ENCODE results near the gene SUPT4H1. TPM values are rescaled to one million over a fixed set of nuclear protein-coding genes. Genes with fewer than 3 reads are reported as not detected.

Gene SUPT4H1
- total RNA-seq, 1 experiment from 2014 or later: 53.8 TPM

DNA sequence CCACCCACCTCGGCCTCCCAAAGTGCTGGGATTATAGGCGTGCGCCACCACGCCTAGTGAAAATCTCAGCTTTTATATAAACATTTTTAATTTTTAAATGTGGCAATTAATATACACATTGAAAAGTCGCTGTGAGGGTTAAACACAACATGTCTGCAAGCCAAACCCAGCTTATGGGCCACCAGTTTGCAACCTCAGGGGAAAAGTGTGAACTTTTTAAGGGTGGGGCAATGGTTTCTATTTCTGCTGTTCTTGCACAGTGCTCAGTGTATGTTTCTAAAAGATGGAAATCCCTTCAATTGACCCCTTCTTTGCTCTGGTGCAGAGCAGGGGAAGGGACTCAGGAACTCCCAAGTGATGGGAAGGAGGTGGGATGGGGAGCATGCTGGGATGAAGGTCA is 18.3 kb upstream of the SUPT4H1 start:
- Histone ChIP-seq H3K27me3 (ENCODE audit: control insufficient read depth, insufficient read depth, low read length) (no peaks in the 10 kb centered on the region), H3K4me3 (ENCODE audit: low read depth in 2 of 2, low read length in 2 of 2) (no peak overlapping the region), H3K4me1 (ENCODE audit: control insufficient read depth, insufficient read depth, low read length) (no peaks in the 10 kb centered on the region), H3K36me3 (ENCODE audit: control insufficient read depth, insufficient read depth, low read length) (no peaks in the 10 kb centered on the region), H3K27ac (ENCODE audit: low read length) (no peak overlapping the region), H3K9me3 (ENCODE audit: control insufficient read depth, insufficient read depth, low read depth, low read length) (no peaks in the 10 kb centered on the region)
- DNase-seq (ENCODE audit: low read depth, low spot score): no peak
- in situ Hi-C loops (cut with HindIII; ENCODE audit: low pct_unique_long_range_greater_than_20kb, low sequenced_read_pairs) (no loop called here), intact Hi-C loops (cut with micrococcal nuclease; ENCODE audit: unreplicated experiment) (no loop called here)
- ChIA-PET CTCF (no interaction called here), POLR2A (no interaction called here)
- no peak for ATAC-seq
- no TSS peak for BruUV-seq (replicated peaks)
- TF ChIP-seq, protein P1, sequence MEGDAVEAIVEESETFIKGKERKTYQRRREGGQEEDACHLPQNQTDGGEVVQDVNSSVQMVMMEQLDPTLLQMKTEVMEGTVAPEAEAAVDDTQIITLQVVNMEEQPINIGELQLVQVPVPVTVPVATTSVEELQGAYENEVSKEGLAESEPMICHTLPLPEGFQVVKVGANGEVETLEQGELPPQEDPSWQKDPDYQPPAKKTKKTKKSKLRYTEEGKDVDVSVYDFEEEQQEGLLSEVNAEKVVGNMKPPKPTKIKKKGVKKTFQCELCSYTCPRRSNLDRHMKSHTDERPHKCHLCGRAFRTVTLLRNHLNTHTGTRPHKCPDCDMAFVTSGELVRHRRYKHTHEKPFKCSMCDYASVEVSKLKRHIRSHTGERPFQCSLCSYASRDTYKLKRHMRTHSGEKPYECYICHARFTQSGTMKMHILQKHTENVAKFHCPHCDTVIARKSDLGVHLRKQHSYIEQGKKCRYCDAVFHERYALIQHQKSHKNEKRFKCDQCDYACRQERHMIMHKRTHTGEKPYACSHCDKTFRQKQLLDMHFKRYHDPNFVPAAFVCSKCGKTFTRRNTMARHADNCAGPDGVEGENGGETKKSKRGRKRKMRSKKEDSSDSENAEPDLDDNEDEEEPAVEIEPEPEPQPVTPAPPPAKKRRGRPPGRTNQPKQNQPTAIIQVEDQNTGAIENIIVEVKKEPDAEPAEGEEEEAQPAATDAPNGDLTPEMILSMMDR (IDR thresholded peaks at IDR 0.05): no peak
- TF ChIP-seq SIN3A (IDR thresholded peaks at IDR 0.05; ENCODE audit: borderline replicate concordance, insufficient read depth, low read depth, low read length): no peak
- no peak for TF ChIP-seq TCF7L2 (IDR thresholded peaks at IDR 0.05; ENCODE audit: low read depth, low read length)

DNA sequence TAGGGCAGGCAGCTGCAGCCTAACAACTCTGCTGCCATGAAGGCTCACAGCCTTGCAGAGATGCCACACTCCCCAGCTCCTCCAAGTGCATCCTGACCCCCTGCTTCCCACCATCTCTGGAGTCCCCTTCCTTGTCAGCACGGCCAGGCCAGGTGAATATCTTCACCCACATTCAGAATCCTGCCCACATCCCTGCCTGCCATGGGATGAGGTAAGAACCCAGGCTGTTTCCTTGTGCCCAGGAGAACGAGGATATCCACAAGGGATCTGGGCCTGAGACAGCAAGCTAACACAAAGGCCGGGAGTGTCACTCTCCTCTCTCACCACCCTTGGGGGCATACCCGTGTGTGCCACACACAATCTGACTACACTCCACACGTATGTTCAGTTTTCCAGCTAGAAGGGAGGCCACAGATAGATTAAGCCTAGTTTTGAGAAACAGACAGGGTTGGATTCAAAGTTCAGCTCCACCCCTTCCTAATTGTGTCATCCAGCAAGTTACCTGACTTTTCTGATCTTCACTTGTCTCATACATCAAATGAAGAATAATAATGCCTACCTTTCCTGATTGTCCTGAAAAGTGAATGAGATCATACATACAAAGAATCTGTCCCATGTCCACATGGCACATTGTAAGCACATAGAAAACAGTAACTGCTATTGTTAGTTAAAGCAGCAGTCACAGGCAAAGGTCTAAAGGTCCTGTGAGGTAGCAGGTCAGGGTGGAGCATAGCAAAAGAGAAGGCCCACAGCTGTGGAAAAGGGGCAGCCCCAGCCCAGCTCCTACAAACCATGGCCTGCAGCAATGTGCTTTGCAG is 17.4 kb upstream of the SUPT4H1 start:
- H3K4me1 ChIP-seq (ENCODE audit: control insufficient read depth, insufficient read depth, low read length): no peaks in the 10 kb centered on the region
- no peaks in the 10 kb centered on the region for H3K27me3 ChIP-seq (ENCODE audit: control insufficient read depth, insufficient read depth, low read length)
- in situ Hi-C loops (cut with HindIII; ENCODE audit: low pct_unique_long_range_greater_than_20kb, low sequenced_read_pairs) (no loop called here), intact Hi-C loops (cut with micrococcal nuclease; ENCODE audit: unreplicated experiment) (no loop called here)
- no peaks in the 10 kb centered on the region for H3K36me3 ChIP-seq (ENCODE audit: control insufficient read depth, insufficient read depth, low read length)
- no peaks in the 10 kb centered on the region for H3K9me3 ChIP-seq (ENCODE audit: control insufficient read depth, insufficient read depth, low read depth, low read length)
- ATAC-seq: no peak
- no peak overlapping the region for H3K4me3 ChIP-seq (ENCODE audit: low read depth in 2 of 2, low read length in 2 of 2)
- CTCF ChIA-PET: no interaction called here
- no TSS peak for BruUV-seq (replicated peaks)
- TF ChIP-seq SIN3A (IDR thresholded peaks at IDR 0.05; ENCODE audit: borderline replicate concordance, insufficient read depth, low read depth, low read length) (no peak), POLR2AphosphoS5 (IDR thresholded peaks at IDR 0.05; ENCODE audit: low read depth, low read length) (no peak), TCF7L2 (IDR thresholded peaks at IDR 0.05; ENCODE audit: low read depth, low read length) (no peak)
- TF ChIP-seq, protein P1 (IDR thresholded peaks at IDR 0.05): no peak
- TF ChIP-seq, protein P2, sequence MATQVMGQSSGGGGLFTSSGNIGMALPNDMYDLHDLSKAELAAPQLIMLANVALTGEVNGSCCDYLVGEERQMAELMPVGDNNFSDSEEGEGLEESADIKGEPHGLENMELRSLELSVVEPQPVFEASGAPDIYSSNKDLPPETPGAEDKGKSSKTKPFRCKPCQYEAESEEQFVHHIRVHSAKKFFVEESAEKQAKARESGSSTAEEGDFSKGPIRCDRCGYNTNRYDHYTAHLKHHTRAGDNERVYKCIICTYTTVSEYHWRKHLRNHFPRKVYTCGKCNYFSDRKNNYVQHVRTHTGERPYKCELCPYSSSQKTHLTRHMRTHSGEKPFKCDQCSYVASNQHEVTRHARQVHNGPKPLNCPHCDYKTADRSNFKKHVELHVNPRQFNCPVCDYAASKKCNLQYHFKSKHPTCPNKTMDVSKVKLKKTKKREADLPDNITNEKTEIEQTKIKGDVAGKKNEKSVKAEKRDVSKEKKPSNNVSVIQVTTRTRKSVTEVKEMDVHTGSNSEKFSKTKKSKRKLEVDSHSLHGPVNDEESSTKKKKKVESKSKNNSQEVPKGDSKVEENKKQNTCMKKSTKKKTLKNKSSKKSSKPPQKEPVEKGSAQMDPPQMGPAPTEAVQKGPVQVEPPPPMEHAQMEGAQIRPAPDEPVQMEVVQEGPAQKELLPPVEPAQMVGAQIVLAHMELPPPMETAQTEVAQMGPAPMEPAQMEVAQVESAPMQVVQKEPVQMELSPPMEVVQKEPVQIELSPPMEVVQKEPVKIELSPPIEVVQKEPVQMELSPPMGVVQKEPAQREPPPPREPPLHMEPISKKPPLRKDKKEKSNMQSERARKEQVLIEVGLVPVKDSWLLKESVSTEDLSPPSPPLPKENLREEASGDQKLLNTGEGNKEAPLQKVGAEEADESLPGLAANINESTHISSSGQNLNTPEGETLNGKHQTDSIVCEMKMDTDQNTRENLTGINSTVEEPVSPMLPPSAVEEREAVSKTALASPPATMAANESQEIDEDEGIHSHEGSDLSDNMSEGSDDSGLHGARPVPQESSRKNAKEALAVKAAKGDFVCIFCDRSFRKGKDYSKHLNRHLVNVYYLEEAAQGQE (IDR thresholded peaks at IDR 0.05; ENCODE audit: insufficient read depth in 1 of 2, low read depth in 2 of 2, low read length in 1 of 2): no peak
- no peak overlapping the region for H3K27ac ChIP-seq (ENCODE audit: low read length)
- no peak for DNase-seq (ENCODE audit: low read depth, low spot score)
- POLR2A ChIA-PET: no interaction called here

Data from Panc1 (cell line).